ENCODE data around the gene LCLAT1.

DNA sequence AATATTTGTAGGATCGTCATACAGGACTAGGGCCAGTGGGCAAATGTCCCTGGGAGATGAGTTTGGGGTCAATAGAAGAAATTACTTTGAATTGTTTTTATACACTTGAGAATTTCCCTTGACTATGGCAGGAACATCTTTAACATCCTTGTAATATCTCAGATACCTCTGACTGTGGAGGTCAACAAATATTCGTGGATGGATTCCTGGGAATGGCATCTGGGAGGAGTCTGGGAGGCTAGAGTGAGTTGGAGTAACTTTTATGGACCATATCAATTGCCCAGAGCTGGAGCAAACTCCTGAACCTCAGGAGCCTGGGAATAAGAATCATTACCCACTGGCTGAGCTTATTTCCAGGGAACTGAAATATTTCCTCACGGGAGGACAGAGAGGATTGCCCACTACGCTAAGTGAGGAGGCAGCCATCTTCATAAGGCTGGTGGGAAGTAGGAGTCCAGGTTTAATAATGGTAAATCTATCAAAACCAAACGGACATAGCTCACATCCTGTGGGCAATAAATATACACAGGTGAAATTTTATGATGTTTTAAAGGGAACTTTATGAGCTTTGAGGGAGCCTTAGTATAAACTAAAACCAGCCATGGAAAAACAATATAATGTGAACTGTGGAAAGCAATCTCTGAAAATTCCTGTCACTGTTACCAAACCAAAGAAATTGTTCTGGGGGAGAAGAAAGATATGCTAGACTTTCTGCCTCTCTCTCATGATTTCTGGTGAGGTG is 44.4 kb upstream of the LCLAT1 start:
- TF ChIP-seq, protein P1, sequence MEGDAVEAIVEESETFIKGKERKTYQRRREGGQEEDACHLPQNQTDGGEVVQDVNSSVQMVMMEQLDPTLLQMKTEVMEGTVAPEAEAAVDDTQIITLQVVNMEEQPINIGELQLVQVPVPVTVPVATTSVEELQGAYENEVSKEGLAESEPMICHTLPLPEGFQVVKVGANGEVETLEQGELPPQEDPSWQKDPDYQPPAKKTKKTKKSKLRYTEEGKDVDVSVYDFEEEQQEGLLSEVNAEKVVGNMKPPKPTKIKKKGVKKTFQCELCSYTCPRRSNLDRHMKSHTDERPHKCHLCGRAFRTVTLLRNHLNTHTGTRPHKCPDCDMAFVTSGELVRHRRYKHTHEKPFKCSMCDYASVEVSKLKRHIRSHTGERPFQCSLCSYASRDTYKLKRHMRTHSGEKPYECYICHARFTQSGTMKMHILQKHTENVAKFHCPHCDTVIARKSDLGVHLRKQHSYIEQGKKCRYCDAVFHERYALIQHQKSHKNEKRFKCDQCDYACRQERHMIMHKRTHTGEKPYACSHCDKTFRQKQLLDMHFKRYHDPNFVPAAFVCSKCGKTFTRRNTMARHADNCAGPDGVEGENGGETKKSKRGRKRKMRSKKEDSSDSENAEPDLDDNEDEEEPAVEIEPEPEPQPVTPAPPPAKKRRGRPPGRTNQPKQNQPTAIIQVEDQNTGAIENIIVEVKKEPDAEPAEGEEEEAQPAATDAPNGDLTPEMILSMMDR (IDR thresholded peaks at IDR 0.05; ENCODE audit: insufficient read depth, low read length), result no peak
- TF ChIP-seq POLR2AphosphoS5 (IDR thresholded peaks at IDR 0.05; ENCODE audit: low read depth) (no peak), GABPA (IDR thresholded peaks at IDR 0.05; ENCODE audit: low read depth) (no peak), SPI1 (IDR thresholded peaks at IDR 0.05; ENCODE audit: borderline replicate concordance, low read depth) (no peak)
- TF ChIP-seq, protein P2, sequence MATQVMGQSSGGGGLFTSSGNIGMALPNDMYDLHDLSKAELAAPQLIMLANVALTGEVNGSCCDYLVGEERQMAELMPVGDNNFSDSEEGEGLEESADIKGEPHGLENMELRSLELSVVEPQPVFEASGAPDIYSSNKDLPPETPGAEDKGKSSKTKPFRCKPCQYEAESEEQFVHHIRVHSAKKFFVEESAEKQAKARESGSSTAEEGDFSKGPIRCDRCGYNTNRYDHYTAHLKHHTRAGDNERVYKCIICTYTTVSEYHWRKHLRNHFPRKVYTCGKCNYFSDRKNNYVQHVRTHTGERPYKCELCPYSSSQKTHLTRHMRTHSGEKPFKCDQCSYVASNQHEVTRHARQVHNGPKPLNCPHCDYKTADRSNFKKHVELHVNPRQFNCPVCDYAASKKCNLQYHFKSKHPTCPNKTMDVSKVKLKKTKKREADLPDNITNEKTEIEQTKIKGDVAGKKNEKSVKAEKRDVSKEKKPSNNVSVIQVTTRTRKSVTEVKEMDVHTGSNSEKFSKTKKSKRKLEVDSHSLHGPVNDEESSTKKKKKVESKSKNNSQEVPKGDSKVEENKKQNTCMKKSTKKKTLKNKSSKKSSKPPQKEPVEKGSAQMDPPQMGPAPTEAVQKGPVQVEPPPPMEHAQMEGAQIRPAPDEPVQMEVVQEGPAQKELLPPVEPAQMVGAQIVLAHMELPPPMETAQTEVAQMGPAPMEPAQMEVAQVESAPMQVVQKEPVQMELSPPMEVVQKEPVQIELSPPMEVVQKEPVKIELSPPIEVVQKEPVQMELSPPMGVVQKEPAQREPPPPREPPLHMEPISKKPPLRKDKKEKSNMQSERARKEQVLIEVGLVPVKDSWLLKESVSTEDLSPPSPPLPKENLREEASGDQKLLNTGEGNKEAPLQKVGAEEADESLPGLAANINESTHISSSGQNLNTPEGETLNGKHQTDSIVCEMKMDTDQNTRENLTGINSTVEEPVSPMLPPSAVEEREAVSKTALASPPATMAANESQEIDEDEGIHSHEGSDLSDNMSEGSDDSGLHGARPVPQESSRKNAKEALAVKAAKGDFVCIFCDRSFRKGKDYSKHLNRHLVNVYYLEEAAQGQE (IDR thresholded peaks at IDR 0.05; ENCODE audit: insufficient replicate concordance, low read depth), result no peak

Data from HL-60 (cell line).